Measurements from ENCODE around the gene SHC3. TPM values are rescaled to one million over a fixed set of nuclear protein-coding genes. Genes with fewer than 3 reads are reported as not detected.

Gene SHC3
- polyA plus RNA-seq, 1 donor from 2014 or later: 22.9 TPM

GRCh38 chr9:89036383-89036782, 142.2 kb downstream of the SHC3 start:
- no peak overlapping the region for H3K4me3 ChIP-seq (ENCODE audit: low read length)
- H3K9ac ChIP-seq (ENCODE audit: low read length): no peak overlapping the region
- no peak overlapping the region for H3K4me2 ChIP-seq (ENCODE audit: low read length)
- no peaks in the 10 kb centered on the region for H3K36me3 ChIP-seq (ENCODE audit: insufficient read depth, low read length)
- H3K9me2 ChIP-seq (ENCODE audit: insufficient read depth, low read length): no peaks in the 10 kb centered on the region
- H3K79me2 ChIP-seq (replicated peaks; ENCODE audit: insufficient read depth, low read length): no peaks in the 10 kb centered on the region
- no peak overlapping the region for H2AFZ ChIP-seq (ENCODE audit: low read depth, low read length)
- no peaks in the 10 kb centered on the region for H3K9me3 ChIP-seq (ENCODE audit: low read length)
- H3K27ac ChIP-seq (ENCODE audit: low read length): no peak overlapping the region
- no peaks in the 10 kb centered on the region for H3K27me3 ChIP-seq (ENCODE audit: insufficient read depth, low read depth, low read length)
- H4K20me1 ChIP-seq (ENCODE audit: insufficient read depth): no peaks in the 10 kb centered on the region
- H3F3A ChIP-seq (ENCODE audit: insufficient read depth, low read length, poor library complexity, severe bottlenecking): no peaks in the 10 kb centered on the region
- no peak for TF ChIP-seq MXI1 (conservative IDR thresholded peaks at IDR 0.05; ENCODE audit: poor library complexity, severe bottlenecking)

GRCh38 chr9:89032661-89033060, 146.0 kb downstream of the SHC3 start:
- H3K79me2 ChIP-seq (replicated peaks; ENCODE audit: insufficient read depth, low read length): no peaks in the 10 kb centered on the region
- H3K9me2 ChIP-seq (ENCODE audit: insufficient read depth, low read length): no peaks in the 10 kb centered on the region
- no peak overlapping the region for H3K27ac ChIP-seq (ENCODE audit: low read length)

More at GRCh38 chr9:89032661-89033060, 146.0 kb downstream of the SHC3 start:
- H3K9ac ChIP-seq (ENCODE audit: low read length): no peak overlapping the region
- no peaks in the 10 kb centered on the region for H3F3A ChIP-seq (ENCODE audit: insufficient read depth, low read length, poor library complexity, severe bottlenecking)
- no peaks in the 10 kb centered on the region for H3K9me3 ChIP-seq (ENCODE audit: low read length)
- peaks cover 3% of the 10 kb centered on the region for H3K36me3 ChIP-seq (ENCODE audit: insufficient read depth, low read length)
- H3K4me2 ChIP-seq (ENCODE audit: low read length): no peak overlapping the region
- no peak overlapping the region for H2AFZ ChIP-seq (ENCODE audit: low read depth, low read length)
- H3K27me3 ChIP-seq (ENCODE audit: insufficient read depth, low read depth, low read length): no peaks in the 10 kb centered on the region
- no peaks in the 10 kb centered on the region for H4K20me1 ChIP-seq (ENCODE audit: insufficient read depth)
- TF ChIP-seq EZH2 (IDR thresholded peaks at IDR 0.05; ENCODE audit: borderline replicate concordance, insufficient read depth, low read length, poor library complexity, severe bottlenecking) (no peak), POLR2AphosphoS5 (IDR thresholded peaks at IDR 0.05) (no peak), REST (IDR thresholded peaks at IDR 0.05; ENCODE audit: borderline replicate concordance) (no peak), SMC3 (conservative IDR thresholded peaks at IDR 0.05; ENCODE audit: poor library complexity) (no peak), CTCF (IDR thresholded peaks at IDR 0.05; ENCODE audit: poor library complexity, severe bottlenecking) (no peak), MXI1 (conservative IDR thresholded peaks at IDR 0.05; ENCODE audit: poor library complexity, severe bottlenecking) (no peak), TAF1 (IDR thresholded peaks at IDR 0.05; ENCODE audit: low read depth) (no peak), EP300 (conservative IDR thresholded peaks at IDR 0.05; ENCODE audit: poor library complexity, severe bottlenecking) (no peak), RAD21 (conservative IDR thresholded peaks at IDR 0.05) (no peak)
- no peak overlapping the region for H3K4me3 ChIP-seq (ENCODE audit: low read length)

Data from neural cell (in vitro differentiated cells).